B cell (primary cell): ENCODE measurements around the gene PIAS2.

ENCODE experiments used
- CTCF ChIP-seq: fragments of 200-600 bp; IDR thresholded peaks from one replicate; pipeline ENCODE4 v1.8.0; 2022; ENCODE audit warnings: antibody characterized with exemption, mild to moderate bottlenecking
- EZH2 ChIP-seq: IDR thresholded peaks from 2 replicates; pipeline ENCODE4 v1.6.1; 2012; ENCODE audit warnings: borderline replicate concordance, low read depth, mild to moderate bottlenecking, moderate library complexity, low read length; ENCODE audit not compliant: insufficient read depth, poor library complexity, severe bottlenecking

DNA sequence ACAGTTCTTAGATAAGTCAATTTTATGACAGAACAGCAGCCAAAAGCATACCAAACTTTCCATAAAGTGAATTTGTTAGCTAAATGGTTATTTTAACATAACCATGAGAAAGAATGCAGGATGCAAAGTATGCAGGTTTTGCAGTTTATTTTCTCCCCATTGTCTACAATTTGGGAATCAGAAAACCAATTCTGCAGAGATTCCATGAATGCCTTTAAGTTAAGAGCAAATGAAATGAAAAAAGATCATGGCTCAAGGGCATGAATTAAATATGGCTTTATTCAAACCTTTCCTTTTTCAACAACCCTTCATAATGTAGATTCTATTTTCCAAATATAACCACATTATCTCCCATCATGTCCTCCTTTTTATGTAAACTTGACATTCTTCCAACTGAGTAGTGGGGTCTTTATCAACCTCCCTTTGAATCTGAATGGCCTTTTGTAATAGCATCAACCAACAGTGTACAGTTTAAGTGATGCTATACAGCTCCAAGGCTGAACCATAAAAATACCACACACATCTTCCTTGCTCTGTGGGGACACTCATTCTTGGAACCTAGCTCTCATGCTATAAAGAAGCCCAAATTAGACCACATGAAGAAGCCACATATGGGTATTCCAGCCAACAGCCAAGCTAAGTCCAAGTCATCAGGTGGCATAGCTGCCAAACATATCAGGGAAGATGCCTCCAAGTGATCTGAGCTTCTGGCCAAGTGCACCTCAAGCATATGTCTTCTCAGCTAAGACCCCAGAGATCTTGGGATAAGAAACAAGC, 49.8 kb downstream of the PIAS2 start:
- TF ChIP-seq CTCF (no peak), EZH2 (no peak)
